IPS-18c (cell line): ENCODE measurements around the gene CFAP221.
A peak's percentile ranks its signal among the peaks of the same experiment; 100 is the strongest.

ENCODE experiments used
- H3K4me3 ChIP-seq: 2 replicates; pipeline ENCODE4 v1.7.0; 2013; ENCODE audit warnings: low read depth, mild to moderate bottlenecking, low read length, moderate library complexity; ENCODE audit not compliant: insufficient read depth
- H3K9me3 ChIP-seq: one replicate; pipeline ENCODE4 v1.6.1; 2013; ENCODE audit warnings: mild to moderate bottlenecking, low read length, moderate library complexity; ENCODE audit not compliant: control insufficient read depth, insufficient read depth

The CFAP221 gene

GRCh38 chr2:119650206-119650605 is 106.0 kb downstream of the CFAP221 start:
- Histone ChIP-seq H3K9me3 (no peaks in the 10 kb centered on the region), H3K4me3 (no peak overlapping the region)

- Histone ChIP-seq H3K4me3 (no peak overlapping the region), H3K9me3 (no peaks in the 10 kb centered on the region)
These were observed 106.7 kb downstream of the CFAP221 start for GRCh38 chr2:119650846-119651370.

GRCh38 chr2:119657466-119658145 is 113.4 kb downstream of the CFAP221 start:
- H3K4me3 ChIP-seq: no peak overlapping the region
- H3K9me3 ChIP-seq: peaks cover 2% of the 10 kb centered on the region

- Histone ChIP-seq H3K9me3 (peaks cover 2% of the 10 kb centered on the region), H3K4me3 (no peak overlapping the region)
These were observed 115.5 kb downstream of the CFAP221 start for GRCh38 chr2:119659601-119660342.

- Histone ChIP-seq H3K4me3 (no peak overlapping the region), H3K9me3 (peaks cover 2% of the 10 kb centered on the region)
These were observed 116.1 kb downstream of the CFAP221 start for GRCh38 chr2:119660343-119660658.

- H3K4me3 ChIP-seq: no peak overlapping the region
- H3K9me3 ChIP-seq: peaks cover 2% of the 10 kb centered on the region
These were observed 118.0 kb downstream of the CFAP221 start for GRCh38 chr2:119662297-119662696.

- H3K9me3 ChIP-seq: no peaks in the 10 kb centered on the region
- H3K4me3 ChIP-seq: no peak overlapping the region
These were observed 124.3 kb downstream of the CFAP221 start for GRCh38 chr2:119668546-119668945.

GRCh38 chr2:119671016-119671415 is 126.8 kb downstream of the CFAP221 start:
- no peaks in the 10 kb centered on the region for H3K9me3 ChIP-seq
- no peak overlapping the region for H3K4me3 ChIP-seq

GRCh38 chr2:119671752-119672151 is 127.5 kb downstream of the CFAP221 start:
- Histone ChIP-seq H3K9me3 (no peaks in the 10 kb centered on the region), H3K4me3 (no peak overlapping the region)

GRCh38 chr2:119672161-119672862 is 128.1 kb downstream of the CFAP221 start:
- Histone ChIP-seq H3K9me3 (no peaks in the 10 kb centered on the region), H3K4me3 (no peak overlapping the region)

GRCh38 chr2:119673796-119674195 is 129.5 kb downstream of the CFAP221 start:
- H3K4me3 ChIP-seq: no peak overlapping the region
- H3K9me3 ChIP-seq: no peaks in the 10 kb centered on the region

- no peak overlapping the region for H3K4me3 ChIP-seq
- H3K9me3 ChIP-seq: no peaks in the 10 kb centered on the region
These were observed 130.7 kb downstream of the CFAP221 start for GRCh38 chr2:119674711-119675500.

- no peak overlapping the region for H3K4me3 ChIP-seq
These were observed 133.9 kb downstream of the CFAP221 start for GRCh38 chr2:119678021-119678656.

GRCh38 chr2:119679526-119679837 is 135.2 kb downstream of the CFAP221 start:
- no peaks in the 10 kb centered on the region for H3K9me3 ChIP-seq
- H3K4me3 ChIP-seq: peak overlapping the region; percentile 79

More at GRCh38 chr2:119678021-119678656, 133.9 kb downstream of the CFAP221 start:
- no peaks in the 10 kb centered on the region for H3K9me3 ChIP-seq

- Histone ChIP-seq H3K4me3 (peak overlapping the region; percentile 79), H3K9me3 (no peaks in the 10 kb centered on the region)
These were observed 135.6 kb downstream of the CFAP221 start for GRCh38 chr2:119679846-119680245.

GRCh38 chr2:119680457-119681202 is 136.4 kb downstream of the CFAP221 start:
- H3K9me3 ChIP-seq: no peaks in the 10 kb centered on the region
- H3K4me3 ChIP-seq: no peak overlapping the region
